AG09319 (cell line): ENCODE results near the gene EDC3.
"Not testable (repeated sequence)": the region's sequence is repeated elsewhere in the genome, so short reads cannot be mapped to it uniquely, and the experiment has no call there.

Experiments used
- DNase-seq: peaks from one replicate; pipeline ENCODE4 v3.0.0-alpha.2; 2010; ENCODE audit warnings: low read depth; ENCODE audit errors: extremely low read depth
- CTCF ChIP-seq: IDR thresholded peaks from 2 replicates; pipeline ENCODE4 v1.5.1; 2011; ENCODE audit warnings: low read depth, mild to moderate bottlenecking, inconsistent platforms, low read length, moderate library complexity

Gene EDC3

GRCh38 chr15:74674161-74674560 is 21.7 kb downstream of the EDC3 start:
- DNase-seq, result no peak
- TF ChIP-seq CTCF, result no peak

- no peak for DNase-seq
- no peak for TF ChIP-seq CTCF
Measured at GRCh38 chr15:74669627-74670026, 26.2 kb downstream of the EDC3 start.

- no peak for TF ChIP-seq CTCF
- DNase-seq, result no peak
Measured at GRCh38 chr15:74667975-74668374, 27.8 kb downstream of the EDC3 start.

- DNase-seq, result no peak
- TF ChIP-seq CTCF, result no peak
Measured at GRCh38 chr15:74664670-74665069, 31.2 kb downstream of the EDC3 start.

GRCh38 chr15:74664028-74664616 is 31.7 kb downstream of the EDC3 start:
- no peak for TF ChIP-seq CTCF
- DNase-seq, result no peak

- TF ChIP-seq CTCF, result no peak
- no peak for DNase-seq
Measured at GRCh38 chr15:74663303-74664027, 32.4 kb downstream of the EDC3 start.

- TF ChIP-seq CTCF, result no peak
- no peak for DNase-seq
Measured at GRCh38 chr15:74662064-74662860, 33.6 kb downstream of the EDC3 start.

- not testable (repeated sequence) for DNase-seq
Measured at GRCh38 chr15:74661280-74661679, 34.5 kb downstream of the EDC3 start.
